Left hindlimb (tissue), 1 donor: ENCODE measurements around the gene SEC24D.
"Not testable (repeated sequence)": the region's sequence is repeated elsewhere in the genome, so short reads cannot be mapped to it uniquely, and the experiment has no call there.

Experiments
- DNase-seq: peaks from one replicate; pipeline ENCODE4 v3.0.0-alpha.2; 2018

SEC24D gene, protein sequence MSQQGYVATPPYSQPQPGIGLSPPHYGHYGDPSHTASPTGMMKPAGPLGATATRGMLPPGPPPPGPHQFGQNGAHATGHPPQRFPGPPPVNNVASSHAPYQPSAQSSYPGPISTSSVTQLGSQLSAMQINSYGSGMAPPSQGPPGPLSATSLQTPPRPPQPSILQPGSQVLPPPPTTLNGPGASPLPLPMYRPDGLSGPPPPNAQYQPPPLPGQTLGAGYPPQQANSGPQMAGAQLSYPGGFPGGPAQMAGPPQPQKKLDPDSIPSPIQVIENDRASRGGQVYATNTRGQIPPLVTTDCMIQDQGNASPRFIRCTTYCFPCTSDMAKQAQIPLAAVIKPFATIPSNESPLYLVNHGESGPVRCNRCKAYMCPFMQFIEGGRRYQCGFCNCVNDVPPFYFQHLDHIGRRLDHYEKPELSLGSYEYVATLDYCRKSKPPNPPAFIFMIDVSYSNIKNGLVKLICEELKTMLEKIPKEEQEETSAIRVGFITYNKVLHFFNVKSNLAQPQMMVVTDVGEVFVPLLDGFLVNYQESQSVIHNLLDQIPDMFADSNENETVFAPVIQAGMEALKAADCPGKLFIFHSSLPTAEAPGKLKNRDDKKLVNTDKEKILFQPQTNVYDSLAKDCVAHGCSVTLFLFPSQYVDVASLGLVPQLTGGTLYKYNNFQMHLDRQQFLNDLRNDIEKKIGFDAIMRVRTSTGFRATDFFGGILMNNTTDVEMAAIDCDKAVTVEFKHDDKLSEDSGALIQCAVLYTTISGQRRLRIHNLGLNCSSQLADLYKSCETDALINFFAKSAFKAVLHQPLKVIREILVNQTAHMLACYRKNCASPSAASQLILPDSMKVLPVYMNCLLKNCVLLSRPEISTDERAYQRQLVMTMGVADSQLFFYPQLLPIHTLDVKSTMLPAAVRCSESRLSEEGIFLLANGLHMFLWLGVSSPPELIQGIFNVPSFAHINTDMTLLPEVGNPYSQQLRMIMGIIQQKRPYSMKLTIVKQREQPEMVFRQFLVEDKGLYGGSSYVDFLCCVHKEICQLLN

DNA sequence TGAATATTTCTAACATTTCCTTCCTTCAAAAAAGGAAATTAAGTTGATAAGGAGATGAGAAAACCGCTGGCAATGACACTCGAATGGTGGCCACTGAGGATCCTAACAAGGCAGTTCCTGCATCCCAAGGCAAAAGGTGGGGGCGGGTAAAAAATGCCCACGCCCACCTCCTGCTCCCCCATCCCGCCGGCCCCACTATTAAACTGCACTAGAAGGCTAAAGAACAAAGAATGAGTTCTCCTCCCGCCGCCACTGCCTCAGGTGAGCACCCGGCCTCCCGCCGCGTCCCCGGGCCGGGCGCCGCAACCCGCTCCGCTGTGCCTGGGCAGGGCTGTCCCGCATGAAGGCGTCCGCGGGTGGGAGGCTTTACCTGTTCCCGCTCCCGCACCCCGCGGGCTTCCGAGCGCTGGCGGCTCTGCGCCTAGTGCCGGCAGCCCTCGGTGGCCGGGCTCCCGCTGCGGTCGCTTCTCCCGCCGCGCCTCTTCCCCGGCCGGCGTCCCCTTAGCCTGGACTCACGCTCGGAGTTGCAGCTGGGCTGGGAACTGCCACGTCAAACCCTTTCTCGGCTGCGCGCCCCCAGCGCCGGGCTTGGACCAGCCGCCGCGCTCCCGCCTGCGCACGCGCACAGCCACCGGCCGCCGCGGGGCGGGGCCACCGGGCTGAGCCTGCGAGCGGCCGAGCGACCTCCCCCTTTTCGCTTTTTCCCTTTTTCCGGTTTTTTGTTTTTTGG, at the start of gene SEC24D:
TSS of gene SEC24D (minus strand) at position 556 of the 730 bp plus-strand sequence. CDS start 2,430 bp downstream, outside the sequence.
- DNase-seq: peak; percentile 94

DNA sequence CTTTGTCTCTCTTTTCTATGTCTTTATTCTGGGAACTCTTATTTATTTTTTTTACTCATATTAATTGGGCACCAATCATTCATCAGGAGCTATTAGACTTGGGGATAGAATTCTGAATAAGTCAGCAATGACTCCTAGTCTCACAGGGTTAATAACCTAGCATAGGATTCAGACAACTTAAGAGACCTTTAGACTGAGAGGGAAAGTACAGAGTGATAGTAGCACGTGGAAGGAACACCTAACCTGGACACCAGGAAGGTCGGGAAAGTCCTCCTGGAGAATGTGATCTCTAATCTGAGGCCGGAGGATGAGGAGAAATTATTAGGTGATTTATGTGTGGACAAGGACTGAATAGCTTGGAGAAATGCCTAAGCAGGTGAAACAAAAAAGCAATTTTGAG, 48.8 kb upstream of the SEC24D start:
- DNase-seq: no peak

DNA sequence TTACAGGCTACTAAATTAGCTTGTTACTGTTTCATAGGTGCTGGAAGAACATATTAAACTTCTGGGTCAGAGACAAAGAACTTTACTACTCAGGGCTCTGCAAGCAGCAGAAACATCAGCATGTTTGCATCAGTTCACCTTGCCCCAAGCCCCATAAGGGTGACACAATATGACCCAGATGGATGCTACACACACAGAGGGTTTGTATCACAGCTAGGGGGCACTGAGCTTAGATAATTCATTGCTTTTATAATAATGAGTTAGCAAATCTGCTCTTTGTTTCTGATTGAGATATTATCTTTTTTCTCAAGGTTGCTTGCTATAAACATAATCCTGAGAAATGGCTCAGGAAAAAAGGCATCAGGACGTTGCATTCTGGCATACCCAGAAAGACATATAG, 47.9 kb upstream of the SEC24D start:
- DNase-seq: no peak

DNA sequence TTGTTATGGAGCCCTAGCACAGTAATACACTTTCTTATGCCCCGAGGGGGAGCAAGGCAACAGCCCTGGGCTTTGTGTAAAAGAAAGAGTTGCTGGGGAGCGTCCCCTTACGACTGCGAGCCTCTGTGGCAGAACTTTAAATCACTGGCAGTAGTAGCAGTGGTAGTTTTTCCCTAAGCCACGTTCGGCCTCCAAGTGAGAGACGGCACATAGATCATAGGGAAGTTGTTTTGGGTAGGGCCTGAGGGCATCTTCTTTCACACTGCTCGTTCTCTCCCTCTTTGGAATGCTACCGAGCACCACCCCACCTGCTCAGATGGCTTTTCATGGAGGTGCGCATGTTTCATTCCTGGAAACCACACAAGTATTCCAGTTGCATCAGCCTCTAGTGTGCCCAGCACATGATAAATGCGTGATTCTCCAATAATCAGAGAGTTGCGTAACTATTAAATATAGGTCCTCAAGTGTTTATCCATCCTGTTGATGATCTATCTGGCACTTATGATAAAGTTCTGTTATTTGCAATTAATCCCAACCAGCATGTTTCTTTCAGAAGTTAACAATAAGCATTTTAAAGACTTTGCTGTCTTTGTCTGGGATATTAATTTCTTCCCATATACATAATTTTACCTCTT, 45.7 kb upstream of the SEC24D start:
- no peak for DNase-seq

DNA sequence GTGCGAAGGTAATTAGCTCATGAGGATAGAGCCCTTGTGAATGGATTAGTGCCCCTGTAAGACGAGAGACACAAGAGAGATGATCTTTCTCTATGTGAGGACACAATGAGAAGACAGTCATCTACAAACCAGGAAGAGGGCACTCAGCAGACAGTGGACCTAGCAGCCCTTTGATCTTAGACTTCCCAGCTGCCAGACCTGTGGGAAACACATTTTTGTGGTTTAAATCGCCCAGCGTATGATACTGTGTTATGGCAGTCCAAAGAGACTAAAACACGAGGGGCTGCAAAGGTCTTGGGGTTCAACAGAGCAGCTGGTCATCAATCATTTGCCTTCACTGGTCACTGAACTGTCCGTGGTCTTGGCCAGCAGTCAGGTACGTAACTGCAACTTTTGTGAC, 43.5 kb upstream of the SEC24D start:
- no peak for DNase-seq

DNA sequence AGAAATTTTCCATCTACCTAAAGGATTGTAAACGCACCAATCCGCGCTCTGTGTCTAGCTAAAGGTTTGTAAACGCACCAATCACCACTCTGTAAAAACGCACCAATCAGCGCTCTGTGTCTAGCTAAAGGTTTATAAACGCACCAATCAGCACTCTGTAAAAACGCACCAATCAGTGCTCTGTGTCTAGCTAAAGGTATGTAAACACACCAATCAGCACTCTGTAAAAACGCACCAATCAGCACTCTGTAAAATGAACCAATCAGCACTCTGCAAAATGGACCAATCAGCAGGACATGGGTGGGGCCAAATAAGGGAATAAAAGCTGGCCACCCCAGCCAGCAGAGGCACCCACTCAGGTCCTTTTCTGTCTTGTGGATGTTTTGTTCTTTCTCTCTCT, 42.6 kb upstream of the SEC24D start:
- not testable (repeated sequence) for DNase-seq

DNA sequence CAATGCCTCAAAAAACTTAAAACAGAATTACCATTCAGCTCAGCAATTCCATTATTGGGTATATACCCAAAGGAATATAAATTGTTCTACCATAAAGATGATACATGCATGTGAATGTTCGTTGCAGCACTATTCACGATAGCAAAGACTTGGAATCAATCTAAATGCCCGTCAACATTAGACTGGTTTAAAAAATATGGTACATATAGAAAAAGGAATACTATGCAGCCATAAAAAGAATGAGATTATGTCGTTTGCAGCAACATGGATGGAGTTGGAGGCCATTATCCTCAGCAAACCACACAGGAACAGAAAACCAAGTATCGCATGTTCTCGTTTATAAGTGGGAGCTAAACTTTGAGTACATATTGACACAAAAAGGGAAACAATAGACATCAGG, 41.9 kb upstream of the SEC24D start:
- no peak for DNase-seq

DNA sequence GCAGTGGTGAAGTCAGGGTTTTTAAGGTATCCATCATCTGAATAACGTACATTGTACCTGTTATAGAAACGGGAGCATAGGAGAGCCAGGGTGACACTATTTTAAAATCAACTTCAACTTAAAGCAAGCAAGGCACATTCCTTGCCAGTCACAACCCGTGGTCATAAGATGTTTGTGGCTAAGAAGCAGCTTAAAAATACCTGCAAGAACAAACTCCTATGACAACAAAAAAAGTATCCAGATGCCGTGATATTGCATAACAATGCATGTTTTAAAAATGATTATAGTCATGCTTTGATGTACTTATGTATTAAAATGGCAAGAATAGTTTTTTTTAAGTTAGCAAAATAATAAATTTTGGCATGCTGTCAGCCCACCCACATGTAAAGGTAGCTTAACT, 36.3 kb upstream of the SEC24D start:
- DNase-seq: no peak

DNA sequence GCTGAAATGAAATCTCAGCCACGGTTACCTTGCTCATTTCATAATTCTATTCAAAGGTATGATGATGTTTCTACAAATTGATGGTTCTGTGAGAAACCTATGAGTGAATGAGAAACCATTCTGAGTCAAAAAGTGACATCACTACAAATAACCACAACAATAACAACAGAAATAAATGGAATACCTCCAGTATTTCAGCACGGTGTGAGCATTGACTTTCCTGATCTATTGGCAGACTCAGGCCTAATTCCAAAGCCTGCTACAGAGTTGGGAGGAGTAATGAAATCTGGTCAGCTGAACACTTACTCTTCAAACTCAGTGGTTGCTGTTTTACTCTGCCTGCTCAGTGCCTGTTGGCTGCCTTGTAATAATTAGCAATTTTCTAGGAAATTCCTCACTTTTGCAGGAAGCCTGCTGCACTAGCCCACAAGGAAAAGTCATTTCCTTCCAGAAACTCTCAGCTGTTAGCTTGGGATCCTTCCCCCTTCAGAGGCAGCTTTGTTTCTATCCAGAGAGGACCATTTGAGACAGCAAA, 33.9 kb upstream of the SEC24D start:
- DNase-seq: peak; percentile 40

DNA sequence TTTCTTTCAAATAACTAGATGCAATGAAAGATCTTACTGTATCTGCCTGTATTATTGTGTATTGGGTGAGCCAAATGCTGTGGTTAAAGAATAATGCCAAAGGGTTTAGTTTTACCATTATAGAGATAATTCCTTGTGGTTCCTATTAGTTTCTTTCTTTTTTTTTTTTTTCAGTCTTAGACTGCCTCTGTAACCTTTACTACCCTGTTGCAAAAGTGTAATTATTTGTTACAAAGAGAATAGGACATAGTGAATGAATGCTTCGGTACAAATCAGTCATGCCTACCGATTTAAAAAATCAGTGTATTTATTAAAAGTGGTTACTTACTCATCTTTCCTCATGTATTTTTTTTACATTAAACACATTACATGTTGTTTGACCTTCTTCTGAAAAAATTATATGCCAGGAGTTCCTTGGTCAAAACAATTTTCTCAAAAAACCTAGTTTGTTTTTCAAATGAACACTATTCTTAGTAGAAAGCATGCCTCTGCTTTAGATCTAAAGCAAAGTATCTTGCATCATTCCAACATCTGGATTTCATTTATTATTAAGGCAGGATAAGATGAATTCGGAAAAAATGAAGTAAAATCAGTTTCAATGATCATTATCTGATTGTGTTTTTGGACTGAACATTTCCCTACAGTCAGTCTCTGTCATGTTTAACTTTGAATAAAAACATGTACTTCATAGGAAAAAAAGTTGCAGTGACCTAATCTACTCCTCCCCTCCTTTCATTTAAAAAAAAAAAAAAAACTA, 31.6 kb upstream of the SEC24D start:
- no peak for DNase-seq

DNA sequence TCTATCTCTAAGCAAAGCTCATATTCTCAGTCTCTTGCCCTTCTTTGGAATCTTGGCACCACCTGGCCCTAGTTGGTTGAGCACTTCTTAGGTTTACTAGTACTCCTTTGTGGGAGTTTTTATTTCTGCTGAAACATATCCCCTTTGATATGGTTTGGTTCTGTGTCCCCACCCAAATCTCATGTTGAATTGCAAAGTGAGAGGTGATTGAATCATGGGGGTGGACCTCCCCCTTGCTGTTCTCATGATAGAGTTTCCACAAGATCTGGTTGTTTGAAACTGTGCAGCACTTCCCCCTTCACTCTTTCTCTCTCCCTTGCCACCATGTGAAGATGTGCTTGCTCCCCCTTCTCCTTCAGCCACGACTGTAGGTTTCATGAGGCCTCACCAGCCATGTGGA, 30.5 kb upstream of the SEC24D start:
- no peak for DNase-seq

DNA sequence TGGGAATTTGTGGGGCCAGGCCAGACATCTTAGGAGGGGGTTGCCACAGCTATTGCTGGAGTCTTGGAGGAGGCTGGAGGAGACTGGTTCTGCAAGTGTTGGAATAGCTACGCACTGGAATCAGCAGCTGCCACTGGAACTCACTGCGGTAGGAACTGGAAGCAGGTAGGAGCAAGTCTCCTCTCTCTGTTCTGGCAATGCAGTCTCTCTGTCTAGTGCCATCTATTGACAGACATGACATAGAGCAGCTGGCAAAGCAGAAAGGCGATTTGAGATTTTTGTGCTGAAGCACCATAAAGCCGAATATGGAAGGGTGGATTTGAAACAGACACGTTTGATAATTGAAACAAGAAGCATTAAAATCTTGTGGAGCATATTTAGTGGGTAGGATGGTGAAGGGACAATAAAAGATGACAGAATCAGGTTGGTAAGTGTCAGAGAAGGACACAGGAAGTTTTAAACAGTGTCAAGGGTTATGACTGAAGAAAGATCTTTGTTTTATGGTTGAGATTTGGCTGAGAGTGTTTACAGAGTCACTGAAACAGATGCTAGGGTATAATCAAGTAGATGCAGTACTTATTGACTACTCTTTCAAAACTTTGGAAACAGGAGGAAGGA, 29.3 kb upstream of the SEC24D start:
- DNase-seq: no peak

DNA sequence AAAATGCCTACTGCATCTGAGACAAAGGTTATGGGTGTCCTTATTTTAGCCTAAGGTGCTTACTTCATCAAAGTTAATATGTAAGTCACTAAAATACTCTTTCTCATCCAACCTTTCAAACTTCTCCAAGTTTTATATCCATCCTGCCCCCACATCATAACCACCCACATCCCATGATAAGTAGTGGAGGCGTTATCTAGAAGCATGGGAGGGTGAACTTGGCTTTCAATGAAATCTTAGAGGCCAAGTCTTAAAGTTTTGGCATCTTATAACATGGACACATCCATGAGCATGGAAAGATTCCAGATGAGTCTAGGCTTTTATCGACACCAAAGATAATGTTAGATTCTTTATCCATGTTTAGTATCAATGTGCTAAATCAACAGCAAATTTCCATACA, 22.9 kb upstream of the SEC24D start:
- no peak for DNase-seq

DNA sequence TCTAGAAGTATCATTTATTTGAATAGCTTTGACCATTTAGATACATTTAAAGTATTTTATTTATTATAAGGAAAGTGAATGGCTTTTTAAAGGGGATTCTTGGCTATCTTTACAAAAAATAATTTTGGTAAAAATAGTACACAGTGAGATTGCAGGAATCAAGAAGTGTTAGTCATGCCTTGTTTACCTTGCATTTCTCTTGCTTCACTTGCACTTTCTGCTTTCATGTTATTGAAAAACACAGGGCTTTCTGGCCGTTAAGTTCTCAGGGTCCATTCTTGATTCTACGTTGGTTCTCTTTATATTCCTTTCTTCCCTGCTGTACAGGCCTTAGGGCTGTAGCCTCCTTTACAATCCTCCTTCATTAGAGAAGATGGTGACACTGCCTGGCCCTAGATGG, 21.8 kb upstream of the SEC24D start:
- no peak for DNase-seq

DNA sequence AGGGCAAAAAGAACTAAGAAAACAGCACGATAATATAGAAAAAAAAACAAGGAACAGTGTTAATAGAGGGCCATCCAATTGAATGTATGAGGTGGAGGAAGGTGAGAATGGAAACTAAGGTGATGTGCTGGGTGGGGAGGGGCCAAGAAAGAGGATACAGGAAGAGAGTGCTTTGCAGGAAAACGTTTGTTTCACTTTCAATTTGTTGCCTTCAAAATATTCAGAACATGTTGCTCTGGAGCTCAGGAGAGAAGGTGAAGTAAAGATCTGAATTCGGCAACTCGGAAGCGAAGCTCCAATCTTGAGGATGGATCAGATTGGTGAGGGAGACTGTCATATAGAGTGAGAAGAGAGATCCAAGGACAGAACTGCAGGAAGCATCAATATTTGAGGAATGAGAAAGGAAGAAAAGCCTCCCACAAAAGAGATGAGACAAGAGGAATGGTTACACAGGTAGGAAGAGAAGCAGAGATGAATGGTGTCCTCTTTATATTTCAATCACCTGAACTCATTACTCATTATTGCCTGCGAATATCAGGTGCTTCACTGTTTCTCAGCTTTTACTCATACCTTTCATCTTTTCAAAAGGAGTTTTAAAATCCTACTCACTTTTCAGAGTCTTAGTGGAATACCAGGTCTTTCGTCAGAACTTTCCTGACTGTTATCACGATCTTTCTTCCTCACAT, 14.7 kb upstream of the SEC24D start:
- DNase-seq: no peak

DNA sequence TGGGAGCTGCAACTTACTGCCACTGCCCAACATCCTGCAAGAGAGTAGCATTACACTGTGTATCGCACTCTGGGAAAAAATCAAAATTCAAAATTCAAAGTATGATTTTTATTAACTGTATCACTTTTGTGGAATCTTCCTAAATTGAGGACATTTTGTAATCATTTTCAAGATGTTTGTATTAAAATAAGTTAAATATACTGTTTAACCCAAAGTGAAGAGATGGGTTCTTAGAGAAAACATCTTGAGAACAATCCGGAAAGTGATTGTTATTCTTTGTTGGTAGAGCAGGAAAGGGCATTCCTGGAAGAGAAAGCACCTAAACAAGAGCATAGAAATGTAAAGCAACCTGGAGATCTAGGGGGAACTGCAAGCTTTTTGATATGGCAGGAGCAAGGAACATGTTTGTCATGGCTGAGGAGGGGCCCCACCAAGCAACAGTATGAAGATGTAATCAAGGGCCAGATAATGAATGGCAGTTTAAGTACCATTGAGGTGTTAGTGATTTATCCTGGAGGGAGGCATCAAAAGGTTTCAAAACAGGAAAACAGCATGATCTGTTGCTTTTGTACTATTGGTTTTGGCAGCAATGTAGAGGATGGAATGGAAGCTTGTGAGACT, 14.1 kb upstream of the SEC24D start:
- DNase-seq: no peak

DNA sequence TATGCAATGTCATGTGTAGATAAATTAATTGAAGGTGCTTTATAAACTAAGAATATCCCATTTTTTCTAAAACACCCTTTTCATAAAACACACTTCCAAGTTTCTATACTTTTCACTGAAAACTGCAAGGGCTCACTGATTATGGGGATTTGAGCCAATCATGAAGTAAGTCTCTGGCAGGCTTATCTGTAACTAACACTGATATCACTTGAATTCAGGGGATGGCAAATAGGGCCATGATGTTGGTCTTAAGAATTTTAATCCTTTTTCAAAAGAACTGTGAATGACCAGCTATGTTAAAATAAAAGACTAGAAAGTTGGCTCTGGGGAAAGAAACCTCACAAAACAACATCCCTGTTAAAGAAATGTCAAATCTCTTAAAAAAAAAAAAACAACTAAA, 13.0 kb upstream of the SEC24D start:
- no peak for DNase-seq

DNA sequence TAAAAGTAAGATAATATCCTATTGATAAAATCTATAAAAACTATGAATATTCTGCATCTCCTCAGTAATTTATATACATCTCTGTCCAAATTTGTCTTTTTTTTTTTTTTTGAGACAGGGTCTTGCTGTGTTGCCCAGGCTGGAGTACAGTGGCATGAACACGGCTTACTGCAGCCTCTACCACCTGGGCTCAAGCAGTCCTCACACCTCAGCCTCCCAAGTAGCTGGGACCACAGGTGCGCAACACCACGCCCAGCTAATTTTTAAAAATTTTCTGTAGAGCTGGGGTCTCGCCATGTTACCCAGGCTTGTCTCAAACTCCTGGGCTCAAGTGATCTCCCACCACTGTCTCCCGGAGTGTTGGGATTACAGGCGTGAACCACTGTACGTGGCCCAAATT, 12.3 kb upstream of the SEC24D start:
- no peak for DNase-seq

DNA sequence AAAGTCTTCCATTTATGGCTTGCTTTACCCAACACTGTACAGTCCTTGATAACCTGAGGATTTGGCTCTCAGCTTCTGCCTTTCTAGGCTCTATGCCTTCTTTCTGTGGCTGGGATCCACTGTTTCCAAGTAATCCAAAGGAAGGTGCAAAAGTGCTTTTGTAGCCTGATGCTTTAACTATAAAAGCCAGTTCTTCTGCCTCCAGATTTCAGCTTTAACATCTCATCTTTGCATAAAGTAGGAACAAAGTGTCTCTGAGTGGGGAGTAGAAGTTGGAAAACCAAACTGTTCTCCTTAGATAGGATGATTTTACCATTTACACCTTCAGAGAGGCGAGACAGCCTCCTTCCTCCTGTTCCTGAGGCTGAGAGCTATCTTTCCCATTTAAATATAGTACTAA, 11.1 kb upstream of the SEC24D start:
- DNase-seq: no peak

DNA sequence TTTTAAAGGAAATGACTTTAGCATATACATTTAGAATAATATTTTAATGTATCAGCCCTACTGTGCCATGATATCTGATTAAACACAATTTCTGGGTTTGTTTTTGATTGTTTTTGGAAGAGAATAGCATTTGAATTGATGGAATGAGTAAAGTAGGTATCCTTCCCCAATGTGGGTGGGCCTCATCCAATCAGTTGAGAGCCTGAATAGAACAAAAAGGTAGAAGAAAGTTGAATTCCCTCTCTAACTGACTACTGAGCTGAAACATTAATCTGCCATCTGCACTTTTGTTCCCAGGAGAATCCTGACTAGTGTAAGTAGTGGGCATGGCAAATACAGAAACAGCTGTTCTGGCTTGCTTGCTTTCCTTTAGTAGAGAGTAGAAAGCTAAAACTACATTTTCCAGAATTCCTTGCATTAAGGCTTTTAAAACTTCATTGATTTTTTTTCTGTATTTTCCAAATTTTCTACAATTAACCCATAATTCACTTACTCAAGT, 9.7 kb upstream of the SEC24D start:
- no peak for DNase-seq
